Pancreas (tissue), 10 donors: ENCODE data around the gene PC. TPM values are rescaled to one million over a fixed set of nuclear protein-coding genes. Genes with fewer than 3 reads are reported as not detected.

Source experiments
- ATAC-seq, 4 donors: fragments of 200-7000 bp; cut with Tn5 transposase; one replicate each; pipeline versions ENCODE4 v1.8.0 to v1.9.1; 2020; ENCODE audit warnings: mild to moderate bottlenecking in 4 of 4, moderate library complexity in 4 of 4
- DNase-seq, 6 donors: peaks; one replicate each; pipeline ENCODE4 v3.0.0-alpha.2; 2020
- FAIRE-seq: peaks from 2 replicates; lab custom pipeline; 2012; peaks lifted over from hg19 to GRCh38; lab: Jason Lieb, UNC
- H3K27ac ChIP-seq, 4 donors: fragments of 200-600 bp; sonication (generic); 1 replicate in 3 of 4; 2 replicates in 1 of 4; pipeline versions ENCODE4 v1.5.0 to v1.8.0; 2020
- H3K27me3 ChIP-seq, 4 donors: fragments of 200-600 bp; one replicate each; pipeline ENCODE4 v1.8.0; 2021
- H3K36me3 ChIP-seq, 3 donors: fragments of 200-600 bp; sonication (generic) in 1 of 3; one replicate each; pipeline versions ENCODE4 v1.5.0 to v1.8.0; 2020 to 2021
- H3K4me1 ChIP-seq, 3 donors: fragments of 200-600 bp; one replicate each; pipeline ENCODE4 v1.8.0; 2021
- H3K4me3 ChIP-seq, 4 donors: fragments of 200-600 bp; sonication (generic) in 2 of 4; one replicate each; pipeline versions ENCODE4 v1.5.0 to v1.8.0; 2020 to 2021
- H3K9me3 ChIP-seq, 4 donors: fragments of 200-600 bp; one replicate each; pipeline ENCODE4 v1.8.0; 2021
- WGBS, 2 donors: extraction: QIAGEN DNeasy Blood & Tissue Kit; methylation state at CpG; one replicate each; pipeline ENCODE4 v1.1.7; 2013; 5-methylcytosine and 5-hydroxymethylcytosine counted together
- intact Hi-C, 3 donors: fragments of 100-400 bp; cut with DNase I; formaldehyde crosslinking; loops; one replicate each; pipeline versions ENCODE4 v1.11.1 to v1.14.2; 2022
- polyA plus RNA-seq, 2 donors: library from polyadenylated mRNA; stranded (reverse); fragments of 200-250 nt; gene quantifications; one replicate each; pipeline ENCODE4 v1.2.3, GENCODE V29; 2013
- total RNA-seq, 6 donors: library from RNA; stranded (reverse); fragmentation: NEBNext Ultra II Directional in 4 of 6; extraction: Animal tissue kit (Norgen Biotek cat#: 25700) in 4 of 6; gene quantifications; one replicate each; pipeline versions ENCODE4 v1.2.1 to v1.2.4, GENCODE V29; 2021 to 2023
- TF ChIP-seq, protein P1 (sequence below), 4 donors: fragments of 200-600 bp; sonication (generic) in 3 of 4; IDR thresholded peaks; one replicate each; pipeline versions ENCODE4 v1.5.0 to v1.8.0; 2021; ENCODE audit warnings: antibody characterized with exemption in 4 of 4
- donor health status: healthy with polysubstance abuse.
- donor health status: DM: no; HTN: no; CAD: no; lungs with moderate emphysema.
- donor health status: DM: no; HTN: no; CAD: no.
- donor health status: control.
- donor health status: control.
- donor health status: Bipolar disorder and iron deficiency.
- donor health status: DM: yes; HTN: yes; CAD: no.
- donor health status: DM: no; HTN: no; CAD: no.
- donor health status: DM: no; HTN: no; CAD: no.
- donor health status: DM: yes; HTN: yes; CAD: no.

The PC gene
- total and polyA plus RNA-seq, 8 donors: 4.1 to 16.0 (median 10.4) TPM

DNA sequence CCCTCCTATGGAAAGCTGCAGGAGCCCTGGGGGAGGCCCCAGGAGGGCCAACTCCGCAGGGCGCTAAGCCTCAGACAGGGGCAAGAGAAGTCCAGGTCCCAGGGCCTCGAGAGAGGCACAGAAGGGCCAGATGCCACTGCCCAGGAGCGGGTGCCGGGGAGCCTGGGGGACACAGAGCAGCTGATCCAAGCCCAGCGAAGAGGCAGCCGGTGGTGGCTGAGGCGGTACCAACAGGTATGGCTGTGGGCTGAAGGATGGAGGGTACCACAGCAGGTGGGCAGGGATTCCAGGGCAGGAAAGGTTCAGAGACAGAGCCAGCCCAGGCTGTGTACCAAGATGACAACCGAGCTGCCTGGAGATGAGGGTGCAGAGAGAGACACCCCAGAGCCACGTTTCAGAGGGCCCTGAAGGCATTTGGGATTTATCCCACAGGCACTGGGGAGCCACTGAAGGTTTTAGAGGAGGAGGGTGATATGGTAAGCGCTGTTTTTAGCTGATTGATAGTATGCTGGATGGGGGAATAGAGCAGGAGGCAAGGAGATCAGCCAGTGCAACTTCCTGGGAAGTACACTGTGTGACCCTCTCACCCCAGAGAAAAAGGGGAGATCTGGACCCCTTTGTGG lies 17.3 kb upstream of the PC start:
- DNase-seq: no peak
- Histone ChIP-seq H3K9me3 (no peaks in the 10 kb centered on the region), H3K4me3 (no peak overlapping the region), H3K36me3 (no peaks in the 10 kb centered on the region), H3K27ac (no peak overlapping the region), H3K27me3 (no peaks in the 10 kb centered on the region), H3K4me1 (no peaks in the 10 kb centered on the region)
- TF ChIP-seq, protein P1, sequence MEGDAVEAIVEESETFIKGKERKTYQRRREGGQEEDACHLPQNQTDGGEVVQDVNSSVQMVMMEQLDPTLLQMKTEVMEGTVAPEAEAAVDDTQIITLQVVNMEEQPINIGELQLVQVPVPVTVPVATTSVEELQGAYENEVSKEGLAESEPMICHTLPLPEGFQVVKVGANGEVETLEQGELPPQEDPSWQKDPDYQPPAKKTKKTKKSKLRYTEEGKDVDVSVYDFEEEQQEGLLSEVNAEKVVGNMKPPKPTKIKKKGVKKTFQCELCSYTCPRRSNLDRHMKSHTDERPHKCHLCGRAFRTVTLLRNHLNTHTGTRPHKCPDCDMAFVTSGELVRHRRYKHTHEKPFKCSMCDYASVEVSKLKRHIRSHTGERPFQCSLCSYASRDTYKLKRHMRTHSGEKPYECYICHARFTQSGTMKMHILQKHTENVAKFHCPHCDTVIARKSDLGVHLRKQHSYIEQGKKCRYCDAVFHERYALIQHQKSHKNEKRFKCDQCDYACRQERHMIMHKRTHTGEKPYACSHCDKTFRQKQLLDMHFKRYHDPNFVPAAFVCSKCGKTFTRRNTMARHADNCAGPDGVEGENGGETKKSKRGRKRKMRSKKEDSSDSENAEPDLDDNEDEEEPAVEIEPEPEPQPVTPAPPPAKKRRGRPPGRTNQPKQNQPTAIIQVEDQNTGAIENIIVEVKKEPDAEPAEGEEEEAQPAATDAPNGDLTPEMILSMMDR (IDR thresholded peaks at IDR 0.05): no peak
- ATAC-seq: no peak
- intact Hi-C loops: no loop called here
- FAIRE-seq: no peak
- 66 to 68% methylated on average over 11 of the region's 11 CpGs for WGBS, 2 donors

DNA sequence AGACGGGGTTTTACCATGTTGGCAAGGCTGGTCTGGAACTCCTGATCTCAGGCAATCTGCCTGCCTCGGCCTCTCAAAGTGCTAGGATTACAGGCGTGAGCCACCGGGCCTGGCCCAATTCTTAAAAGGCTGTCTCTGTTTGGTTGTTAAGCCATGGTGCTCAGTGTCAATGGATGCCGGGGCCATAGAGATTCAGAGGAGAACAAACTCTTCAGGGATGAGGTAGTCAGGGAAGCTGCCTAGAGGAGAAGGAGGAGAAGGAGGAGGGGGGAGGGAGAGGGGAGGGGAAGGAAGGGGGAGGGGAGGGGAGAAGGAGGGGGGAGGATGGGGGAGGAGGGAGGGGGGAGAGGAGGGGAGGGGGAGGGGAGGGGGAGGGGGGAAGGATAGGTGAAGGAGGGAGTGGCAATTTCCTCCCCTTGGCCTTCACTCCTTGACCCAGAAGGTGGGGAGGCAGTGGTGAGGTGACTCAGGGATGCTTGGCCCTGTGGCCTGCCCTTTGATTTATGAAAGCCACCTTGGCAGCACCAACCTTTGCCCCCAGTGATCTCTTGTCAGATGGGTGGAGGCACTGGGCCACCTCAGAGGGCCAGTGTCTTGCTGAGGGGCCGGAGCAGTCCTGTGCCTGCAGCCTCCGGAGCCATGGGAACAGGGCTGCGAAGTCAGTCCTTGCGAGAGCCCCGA lies 16.7 kb upstream of the PC start, which contains the start of gene C11orf86:
C11orf86 (plus strand) TSS at position 581 of the 681 bp plus-strand sequence; CDS start at position 640, 59 bp downstream.
- no peak for FAIRE-seq
- Histone ChIP-seq H3K36me3 (no peaks in the 10 kb centered on the region), H3K4me3 (no peak within 1 kb of the TSS), H3K4me1 (no peaks in the 10 kb centered on the region), H3K27ac (no peak within 1 kb of the TSS), H3K27me3 (no peaks in the 10 kb centered on the region), H3K9me3 (no peaks in the 10 kb centered on the region)
- intact Hi-C loops: no loop called here
- WGBS, 2 donors: 79 to 80% methylated on average over 10 of the region's 10 CpGs
- peak in 1 of 4 donors; percentile 28 for ATAC-seq
- DNase-seq: no peak
- TF ChIP-seq, protein P1 (IDR thresholded peaks at IDR 0.05): no peak

DNA sequence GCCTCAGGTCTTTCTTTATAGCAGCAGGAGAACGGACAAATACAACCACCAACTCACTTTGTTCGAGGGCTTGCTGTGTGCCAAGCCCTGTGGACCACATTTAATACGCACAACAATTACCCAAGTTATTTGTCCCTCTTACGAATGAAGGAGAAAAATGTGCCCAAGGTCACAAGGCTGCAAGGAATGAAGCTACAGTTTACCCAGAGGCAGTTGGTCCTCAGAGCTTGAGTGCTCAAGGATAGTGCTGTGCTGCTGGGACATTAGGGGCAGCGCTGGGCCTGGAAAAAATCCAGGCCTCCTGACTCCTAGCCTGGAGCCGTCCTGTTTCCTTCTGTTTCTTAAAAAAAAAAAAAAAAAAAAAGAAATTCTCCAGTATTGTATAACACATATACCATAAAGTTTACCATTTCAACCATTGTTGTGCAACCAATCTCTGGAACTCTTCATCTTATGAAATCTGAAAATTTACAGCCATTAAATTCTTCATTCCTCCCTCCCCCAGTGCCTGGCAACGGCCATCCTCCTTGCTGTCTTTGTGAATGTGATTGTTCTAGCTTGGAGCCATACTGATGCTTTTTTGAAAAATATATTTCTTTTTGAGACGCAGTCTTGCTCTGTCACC lies 15.9 kb upstream of the PC start:
- TF ChIP-seq, protein P1 (IDR thresholded peaks at IDR 0.05): no peak
- no peak for DNase-seq
- Histone ChIP-seq H3K27me3 (no peaks in the 10 kb centered on the region), H3K9me3 (no peaks in the 10 kb centered on the region), H3K27ac (no peak overlapping the region), H3K4me3 (no peak overlapping the region), H3K36me3 (no peaks in the 10 kb centered on the region), H3K4me1 (no peaks in the 10 kb centered on the region)
- no peak for FAIRE-seq
- ATAC-seq: no peak
- intact Hi-C loops: no loop called here
- 74 to 85% methylated on average over 8 of the region's 8 CpGs for WGBS, 2 donors

DNA sequence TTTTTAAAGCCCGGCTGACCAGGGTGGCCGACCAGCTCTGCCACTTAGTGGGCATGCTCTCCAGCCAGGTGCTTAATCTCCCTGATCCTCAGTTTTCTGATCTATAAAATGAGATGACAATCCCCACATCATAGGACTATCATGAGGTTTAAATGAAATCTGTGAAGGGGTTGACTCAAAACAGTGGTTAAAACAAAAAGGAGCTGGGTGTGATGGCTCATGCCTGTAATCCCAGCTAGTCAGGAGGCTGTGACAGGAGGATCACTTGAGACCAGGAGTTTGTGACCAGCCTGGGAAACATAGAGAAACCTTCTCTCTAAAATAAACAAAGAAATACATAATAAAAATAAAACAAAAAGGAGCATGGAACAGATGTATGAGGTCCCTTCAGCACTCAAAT lies 13.3 kb upstream of the PC start:
- TF ChIP-seq, protein P1 (IDR thresholded peaks at IDR 0.05): no peak
- peak overlapping the region in 2 of 4 donors; percentile 41 to 71 for H3K27ac ChIP-seq
- ATAC-seq (no peak), FAIRE-seq (no peak), DNase-seq (no peak)
- H3K36me3 ChIP-seq: no peaks in the 10 kb centered on the region
- no peak overlapping the region for H3K4me3 ChIP-seq
- no peaks in the 10 kb centered on the region for H3K27me3 ChIP-seq
- WGBS, 2 donors: 77 to 85% methylated on average over 2 of the region's 2 CpGs
- no peaks in the 10 kb centered on the region for H3K9me3 ChIP-seq
- no peaks in the 10 kb centered on the region for H3K4me1 ChIP-seq
- intact Hi-C loops: no loop called here
